Subcutaneous abdominal adipose tissue (tissue), 5 donors: ENCODE results near the gene GPATCH4.
A peak's percentile ranks its signal among the peaks of the same experiment; 100 is the strongest.

Experiments used
- H3K27ac ChIP-seq: one replicate; pipeline ENCODE4 v1.7.0; 2013; ENCODE audit warnings: low read depth, mild to moderate bottlenecking, inconsistent platforms, low read length, moderate library complexity
- H3K27me3 ChIP-seq, 5 donors: one replicate each; pipeline ENCODE4 v1.7.0; 2013; ENCODE audit warnings: low read length in 5 of 5, inconsistent platforms in 1 of 5; ENCODE audit not compliant: control insufficient read depth in 5 of 5, insufficient read depth in 4 of 5
- H3K36me3 ChIP-seq, 5 donors: one replicate each; pipeline ENCODE4 v1.7.0; 2013; ENCODE audit warnings: low read length in 5 of 5; ENCODE audit not compliant: control insufficient read depth in 5 of 5, insufficient read depth in 5 of 5
- H3K4me1 ChIP-seq, 5 donors: one replicate each; pipeline ENCODE4 v1.7.0; 2013; ENCODE audit warnings: low read length in 5 of 5, mild to moderate bottlenecking in 3 of 5, moderate library complexity in 1 of 5; ENCODE audit not compliant: control insufficient read depth in 5 of 5, insufficient read depth in 5 of 5
- H3K4me3 ChIP-seq, 5 donors: one replicate each; pipeline ENCODE4 v1.7.0; 2013; ENCODE audit warnings: low read length in 5 of 5, low read depth in 1 of 5
- H3K9ac ChIP-seq, 5 donors: one replicate each; pipeline ENCODE4 v1.7.0; 2013; ENCODE audit warnings: low read length in 5 of 5, mild to moderate bottlenecking in 4 of 5, moderate library complexity in 3 of 5
- H3K9me3 ChIP-seq, 5 donors: one replicate each; pipeline ENCODE4 v1.7.0; 2013; ENCODE audit warnings: low read length in 5 of 5; ENCODE audit not compliant: control insufficient read depth in 5 of 5
- donor health status: healthy.
- donor health status: healthy.
- donor health status: healthy.
- donor health status: healthy.
- donor health status: healthy.

Gene GPATCH4

GRCh38 chr1:156583821-156584622 lies 17.3 kb downstream of the GPATCH4 start:
- Histone ChIP-seq H3K9ac (no peak overlapping the region), H3K27me3 (peaks cover 0 to 3% (median 0%) of the 10 kb centered on the region in 5 donors), H3K4me3 (no peak overlapping the region), H3K4me1 (peaks cover 0 to 2% (median 0%) of the 10 kb centered on the region in 5 donors), H3K9me3 (no peaks in the 10 kb centered on the region), H3K27ac (no peak overlapping the region), H3K36me3 (no peaks in the 10 kb centered on the region)

- Histone ChIP-seq H3K27me3 (peaks cover 0 to 3% (median 0%) of the 10 kb centered on the region in 5 donors), H3K36me3 (no peaks in the 10 kb centered on the region), H3K27ac (no peak overlapping the region), H3K4me1 (peaks cover 0 to 2% (median 0%) of the 10 kb centered on the region in 5 donors), H3K9me3 (no peaks in the 10 kb centered on the region), H3K9ac (no peak overlapping the region), H3K4me3 (no peak overlapping the region)
Observed at GRCh38 chr1:156582388-156583017, 18.8 kb downstream of the GPATCH4 start.

- Histone ChIP-seq H3K27me3 (peaks cover 0 to 3% (median 0%) of the 10 kb centered on the region in 5 donors), H3K36me3 (no peaks in the 10 kb centered on the region), H3K9ac (peak overlapping the region in 1 of 5 donors; percentile 39), H3K4me1 (peaks cover 0 to 2% (median 0%) of the 10 kb centered on the region in 5 donors), H3K4me3 (no peak overlapping the region), H3K27ac (no peak overlapping the region), H3K9me3 (no peaks in the 10 kb centered on the region)
Observed at GRCh38 chr1:156581661-156582387, 19.5 kb downstream of the GPATCH4 start.

GRCh38 chr1:156579472-156579871 lies 21.8 kb downstream of the GPATCH4 start, which contains the start of gene TTC24:
TSS of gene TTC24 (plus strand) at chr1:156579723. CDS start at chr1:156581365, 1,642 bp downstream.
- Histone ChIP-seq H3K4me3 (no peak within 1 kb of the TSS), H3K9me3 (no peaks in the 10 kb centered on the region), H3K36me3 (no peaks in the 10 kb centered on the region), H3K9ac (no peak within 1 kb of the TSS), H3K27me3 (no peaks in the 10 kb centered on the region), H3K27ac (no peak within 1 kb of the TSS), H3K4me1 (peaks cover 0 to 2% (median 0%) of the 10 kb centered on the region in 5 donors)

GRCh38 chr1:156578055-156578454 lies 23.2 kb downstream of the GPATCH4 start:
- Histone ChIP-seq H3K4me1 (no peaks in the 10 kb centered on the region), H3K9ac (no peak overlapping the region), H3K27ac (no peak overlapping the region), H3K36me3 (no peaks in the 10 kb centered on the region), H3K4me3 (no peak overlapping the region), H3K9me3 (no peaks in the 10 kb centered on the region), H3K27me3 (no peaks in the 10 kb centered on the region)

GRCh38 chr1:156577550-156577949 lies 23.7 kb downstream of the GPATCH4 start:
- Histone ChIP-seq H3K4me1 (peaks cover 0 to 3% (median 2%) of the 10 kb centered on the region in 5 donors), H3K9me3 (no peaks in the 10 kb centered on the region), H3K27me3 (no peaks in the 10 kb centered on the region), H3K27ac (no peak overlapping the region), H3K36me3 (no peaks in the 10 kb centered on the region), H3K4me3 (no peak overlapping the region), H3K9ac (no peak overlapping the region)

- Histone ChIP-seq H3K27me3 (peaks cover 3 to 12% (median 6%) of the 10 kb centered on the region in 5 donors), H3K4me1 (peaks cover 0 to 12% (median 10%) of the 10 kb centered on the region in 5 donors), H3K9me3 (no peaks in the 10 kb centered on the region), H3K9ac (no peak overlapping the region), H3K4me3 (no peak overlapping the region), H3K27ac (no peak overlapping the region), H3K36me3 (no peaks in the 10 kb centered on the region)
Observed at GRCh38 chr1:156574039-156574633, 27.1 kb downstream of the GPATCH4 start.

- no peaks in the 10 kb centered on the region for H3K9me3 ChIP-seq
- H3K36me3 ChIP-seq = no peaks in the 10 kb centered on the region
- H3K27ac ChIP-seq = no peak overlapping the region
- H3K4me1 ChIP-seq = peaks cover 0 to 12% (median 10%) of the 10 kb centered on the region in 5 donors
- peak overlapping the region in 4 of 5 donors; percentile 54 to 68 (median 58) for H3K4me3 ChIP-seq
- H3K27me3 ChIP-seq = peaks cover 3 to 12% (median 6%) of the 10 kb centered on the region in 5 donors
- H3K9ac ChIP-seq = peak overlapping the region in 1 of 5 donors; percentile 36
Observed at GRCh38 chr1:156572663-156573018, 28.6 kb downstream of the GPATCH4 start.

GRCh38 chr1:156571919-156572662 lies 29.2 kb downstream of the GPATCH4 start, which contains the start of gene IQGAP3:
TSS of gene IQGAP3 (minus strand) at chr1:156572565. CDS start at chr1:156572529, 36 bp downstream.
- Histone ChIP-seq H3K9me3 (no peaks in the 10 kb centered on the region), H3K4me3 (peak within 1 kb of the TSS in 4 of 5 donors; percentile 54 to 68 (median 58)), H3K36me3 (no peaks in the 10 kb centered on the region), H3K27ac (no peak within 1 kb of the TSS), H3K27me3 (peaks cover 3 to 12% (median 6%) of the 10 kb centered on the region in 5 donors), H3K9ac (peak within 1 kb of the TSS in 3 of 5 donors; percentile 26 to 37 (median 36)), H3K4me1 (peaks cover 0 to 12% (median 10%) of the 10 kb centered on the region in 5 donors)
